ENCODE data around the gene CAT.

Gene CAT

GRCh38 chr11:34441814-34442213 is 3.1 kb downstream of the CAT start:
- TF ChIP-seq REST (IDR thresholded peaks at IDR 0.05; ENCODE audit: insufficient read depth in 1 of 2, low read depth in 2 of 2, low read length in 2 of 2): no peak
- TF ChIP-seq FOXP2 (optimal IDR thresholded peaks at IDR 0.05; ENCODE audit: borderline replicate concordance, extremely low read depth, extremely low read length, insufficient read depth): no peak
- TF ChIP-seq POLR2AphosphoS5 (IDR thresholded peaks at IDR 0.05; ENCODE audit: low read depth, low read length): no peak
- no peak for TF ChIP-seq SIN3A (IDR thresholded peaks at IDR 0.05; ENCODE audit: borderline replicate concordance, insufficient read depth, low read length)
- no peak for TF ChIP-seq TAF1 (IDR thresholded peaks at IDR 0.05; ENCODE audit: borderline replicate concordance, insufficient read depth, low read length)

GRCh38 chr11:34443136-34443535 is 4.4 kb downstream of the CAT start:
- TF ChIP-seq POLR2AphosphoS5 (IDR thresholded peaks at IDR 0.05; ENCODE audit: low read depth, low read length) (no peak), FOXP2 (optimal IDR thresholded peaks at IDR 0.05; ENCODE audit: borderline replicate concordance, extremely low read depth, extremely low read length, insufficient read depth) (no peak), SIN3A (IDR thresholded peaks at IDR 0.05; ENCODE audit: borderline replicate concordance, insufficient read depth, low read length) (no peak)

GRCh38 chr11:34444428-34444827 is 5.7 kb downstream of the CAT start:
- TF ChIP-seq TAF1 (IDR thresholded peaks at IDR 0.05; ENCODE audit: borderline replicate concordance, insufficient read depth, low read length): no peak
- no peak for TF ChIP-seq SIN3A (IDR thresholded peaks at IDR 0.05; ENCODE audit: borderline replicate concordance, insufficient read depth, low read length)
- no peak for TF ChIP-seq FOXP2 (optimal IDR thresholded peaks at IDR 0.05; ENCODE audit: borderline replicate concordance, extremely low read depth, extremely low read length, insufficient read depth)
- no peak for TF ChIP-seq POLR2AphosphoS5 (IDR thresholded peaks at IDR 0.05; ENCODE audit: low read depth, low read length)
- TF ChIP-seq REST (IDR thresholded peaks at IDR 0.05; ENCODE audit: insufficient read depth in 1 of 2, low read depth in 2 of 2, low read length in 2 of 2): no peak

- TF ChIP-seq SIN3A (IDR thresholded peaks at IDR 0.05; ENCODE audit: borderline replicate concordance, insufficient read depth, low read length) (no peak), TAF1 (IDR thresholded peaks at IDR 0.05; ENCODE audit: borderline replicate concordance, insufficient read depth, low read length) (no peak), POLR2AphosphoS5 (IDR thresholded peaks at IDR 0.05; ENCODE audit: low read depth, low read length) (no peak), FOXP2 (optimal IDR thresholded peaks at IDR 0.05; ENCODE audit: borderline replicate concordance, extremely low read depth, extremely low read length, insufficient read depth) (no peak), REST (IDR thresholded peaks at IDR 0.05; ENCODE audit: insufficient read depth in 1 of 2, low read depth in 2 of 2, low read length in 2 of 2) (no peak)
Measured at GRCh38 chr11:34445956-34446355, 7.2 kb downstream of the CAT start.

- TF ChIP-seq POLR2AphosphoS5 (IDR thresholded peaks at IDR 0.05; ENCODE audit: low read depth, low read length) (no peak), REST (IDR thresholded peaks at IDR 0.05; ENCODE audit: insufficient read depth in 1 of 2, low read depth in 2 of 2, low read length in 2 of 2) (no peak), TAF1 (IDR thresholded peaks at IDR 0.05; ENCODE audit: borderline replicate concordance, insufficient read depth, low read length) (no peak), SIN3A (IDR thresholded peaks at IDR 0.05; ENCODE audit: borderline replicate concordance, insufficient read depth, low read length) (no peak), FOXP2 (optimal IDR thresholded peaks at IDR 0.05; ENCODE audit: borderline replicate concordance, extremely low read depth, extremely low read length, insufficient read depth) (no peak)
Measured at GRCh38 chr11:34446386-34446785, 7.7 kb downstream of the CAT start.
